Measurements from ENCODE around the gene LBP.

- TF ChIP-seq TARDBP (IDR thresholded peaks at IDR 0.05) (no peak), SUZ12 (IDR thresholded peaks at IDR 0.05) (no peak)
Observed at GRCh38 chr20:38357653-38358207, 11.4 kb downstream of the LBP start.
